Retinal pigment epithelial cell (primary cell): ENCODE results near the gene PRRT1.

Experiments
- DNase-seq: peaks from one replicate; pipeline ENCODE4 v3.0.0-alpha.2; 2010; ENCODE audit warnings: low read depth
- H3K4me3 ChIP-seq: 2 replicates; pipeline ENCODE4 v1.5.1; 2011; ENCODE audit warnings: mild to moderate bottlenecking, low read length, control low read depth, moderate library complexity
- TF ChIP-seq, protein P1 (sequence below): conservative IDR thresholded peaks from 2 replicates; pipeline ENCODE4 v1.5.1; 2011; ENCODE audit warnings: low read depth, low read length, control low read depth, inconsistent platforms

PRRT1 gene

DNA sequence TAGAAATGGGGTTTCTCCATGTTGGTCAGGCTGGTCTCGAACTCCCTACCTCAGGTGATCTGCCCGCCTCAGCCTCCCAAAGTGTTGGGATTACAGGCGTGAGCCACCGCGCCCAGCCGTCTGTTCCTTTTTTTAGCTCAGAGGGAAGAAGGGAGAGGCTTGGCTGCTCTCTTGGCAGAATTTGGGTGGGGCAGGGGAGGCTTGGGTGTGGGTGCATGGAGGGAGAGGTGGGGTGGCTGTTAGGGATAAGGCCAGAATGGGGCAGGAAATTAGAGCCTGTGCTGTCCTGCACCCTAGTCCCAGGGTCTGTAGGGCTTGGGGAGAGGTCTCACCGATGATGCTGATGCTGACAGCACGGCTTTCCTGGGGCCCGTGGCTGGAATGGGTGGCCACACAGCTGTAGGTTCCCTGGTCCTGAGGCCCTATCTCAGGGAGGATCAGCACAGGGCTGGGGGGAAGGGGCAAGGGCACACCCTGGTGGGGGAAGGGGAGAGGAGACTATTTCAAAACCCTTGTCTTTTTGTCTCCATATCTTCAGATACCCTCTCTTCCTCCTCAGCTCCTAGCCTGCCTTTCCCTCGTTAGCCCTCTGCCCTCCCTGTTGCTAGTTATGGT is 30.3 kb upstream of the PRRT1 start:
- DNase-seq, result no peak
- H3K4me3 ChIP-seq, result no peak overlapping the region
- TF ChIP-seq, protein P1, sequence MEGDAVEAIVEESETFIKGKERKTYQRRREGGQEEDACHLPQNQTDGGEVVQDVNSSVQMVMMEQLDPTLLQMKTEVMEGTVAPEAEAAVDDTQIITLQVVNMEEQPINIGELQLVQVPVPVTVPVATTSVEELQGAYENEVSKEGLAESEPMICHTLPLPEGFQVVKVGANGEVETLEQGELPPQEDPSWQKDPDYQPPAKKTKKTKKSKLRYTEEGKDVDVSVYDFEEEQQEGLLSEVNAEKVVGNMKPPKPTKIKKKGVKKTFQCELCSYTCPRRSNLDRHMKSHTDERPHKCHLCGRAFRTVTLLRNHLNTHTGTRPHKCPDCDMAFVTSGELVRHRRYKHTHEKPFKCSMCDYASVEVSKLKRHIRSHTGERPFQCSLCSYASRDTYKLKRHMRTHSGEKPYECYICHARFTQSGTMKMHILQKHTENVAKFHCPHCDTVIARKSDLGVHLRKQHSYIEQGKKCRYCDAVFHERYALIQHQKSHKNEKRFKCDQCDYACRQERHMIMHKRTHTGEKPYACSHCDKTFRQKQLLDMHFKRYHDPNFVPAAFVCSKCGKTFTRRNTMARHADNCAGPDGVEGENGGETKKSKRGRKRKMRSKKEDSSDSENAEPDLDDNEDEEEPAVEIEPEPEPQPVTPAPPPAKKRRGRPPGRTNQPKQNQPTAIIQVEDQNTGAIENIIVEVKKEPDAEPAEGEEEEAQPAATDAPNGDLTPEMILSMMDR, result no peak

DNA sequence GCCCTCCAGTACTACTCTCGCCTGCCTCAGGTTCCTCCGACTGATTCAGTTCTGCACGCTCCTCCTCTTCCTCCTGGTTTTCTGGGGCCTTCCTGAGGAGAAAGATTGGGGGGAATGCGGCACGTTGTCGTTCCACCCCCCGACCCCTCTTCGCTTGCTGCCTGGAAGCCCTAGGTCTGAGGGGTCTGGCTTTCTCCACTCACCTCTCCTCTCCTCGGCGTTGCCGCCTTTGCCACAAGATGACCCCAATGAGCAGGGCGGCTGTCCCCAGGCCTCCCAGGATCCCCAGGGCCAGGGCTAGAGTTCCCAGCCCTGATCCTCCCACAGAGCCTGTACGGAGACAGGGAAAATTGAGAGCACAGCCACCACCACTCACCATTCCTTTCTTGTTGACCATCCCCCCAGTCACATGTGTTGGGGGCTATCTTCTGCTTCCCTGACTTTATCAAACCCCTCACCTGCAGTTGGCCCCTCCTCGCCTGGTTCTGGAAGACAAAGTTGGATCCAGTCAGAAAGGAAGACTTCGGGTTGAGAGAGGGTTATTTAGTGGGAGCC is 29.5 kb upstream of the PRRT1 start:
- H3K4me3 ChIP-seq, result no peak overlapping the region
- DNase-seq, result no peak
- TF ChIP-seq, protein P1, result no peak

DNA sequence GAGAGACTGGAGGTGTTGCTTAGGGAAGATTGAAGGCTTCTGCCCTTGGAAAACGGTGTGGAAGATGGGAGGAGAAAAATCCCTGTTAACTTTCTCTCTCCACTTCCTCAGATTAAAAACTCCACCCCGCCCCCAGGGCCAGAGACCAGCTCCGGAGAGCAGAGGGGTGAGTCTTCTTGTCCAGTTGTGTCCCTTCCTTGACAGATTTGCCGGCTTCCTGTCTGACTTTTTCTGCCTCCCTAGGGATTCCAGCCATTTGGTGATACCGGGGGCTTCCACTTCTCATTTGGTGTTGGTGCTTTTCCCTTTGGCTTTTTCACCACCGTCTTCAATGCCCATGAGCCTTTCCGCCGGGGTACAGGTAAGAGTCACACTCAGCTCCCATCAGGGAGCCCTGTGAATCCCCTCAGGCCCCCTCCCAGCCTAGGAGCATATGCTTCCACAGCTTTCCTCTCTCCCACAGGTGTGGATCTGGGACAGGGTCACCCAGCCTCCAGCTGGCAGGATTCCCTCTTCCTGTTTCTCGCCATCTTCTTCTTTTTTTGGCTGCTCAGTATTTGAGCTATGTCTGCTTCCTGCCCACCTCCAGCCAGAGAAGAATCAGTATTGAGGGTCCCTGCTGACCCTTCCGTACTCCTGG is 28.1 kb upstream of the PRRT1 start:
- H3K4me3 ChIP-seq, result no peak overlapping the region
- no peak for DNase-seq
- TF ChIP-seq, protein P1, result no peak

DNA sequence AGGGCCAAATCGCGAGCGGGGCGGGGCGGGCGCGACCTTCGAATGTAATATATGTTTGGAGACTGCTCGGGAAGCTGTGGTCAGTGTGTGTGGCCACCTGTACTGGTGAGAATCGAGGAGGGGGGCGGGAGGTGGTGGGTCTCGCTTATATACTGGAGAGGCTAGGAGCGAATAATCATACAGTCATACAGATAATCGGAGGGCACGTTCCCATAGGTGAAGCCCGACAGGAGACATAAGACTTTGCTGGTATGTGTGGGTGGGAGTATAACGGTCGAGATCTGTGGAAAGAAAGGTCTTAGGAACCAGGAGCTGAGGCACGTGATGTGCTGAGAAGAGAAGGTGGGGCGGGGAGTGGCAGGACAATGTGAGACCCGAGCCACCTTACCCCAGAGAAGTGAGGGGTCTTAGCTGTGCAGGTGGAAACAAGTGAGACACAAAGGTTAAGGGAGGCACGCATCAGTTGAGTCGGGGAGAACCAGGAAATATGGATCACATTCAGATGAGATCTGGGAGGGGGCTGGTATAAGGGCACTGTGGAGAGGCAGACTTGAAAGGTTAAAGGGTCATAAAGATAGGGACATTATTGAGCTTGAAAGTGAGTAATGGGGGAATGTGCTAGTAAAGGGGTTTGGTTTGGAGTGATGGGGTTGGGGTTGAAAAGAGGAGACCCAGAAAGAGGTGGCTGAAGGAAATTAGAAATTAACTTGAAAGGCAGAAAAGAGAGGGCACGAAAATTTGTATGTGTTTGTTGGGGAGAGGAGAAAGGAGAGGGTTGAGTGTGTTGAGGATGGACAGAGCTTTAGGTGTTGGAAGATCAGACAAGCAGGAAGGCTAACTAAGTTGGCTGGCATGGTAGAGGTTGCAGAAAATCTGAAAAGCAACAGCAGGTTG is 27.1 kb upstream of the PRRT1 start:
- DNase-seq, result no peak
- H3K4me3 ChIP-seq, result peak overlapping the region; percentile 95
- TF ChIP-seq, protein P1, result no peak

DNA sequence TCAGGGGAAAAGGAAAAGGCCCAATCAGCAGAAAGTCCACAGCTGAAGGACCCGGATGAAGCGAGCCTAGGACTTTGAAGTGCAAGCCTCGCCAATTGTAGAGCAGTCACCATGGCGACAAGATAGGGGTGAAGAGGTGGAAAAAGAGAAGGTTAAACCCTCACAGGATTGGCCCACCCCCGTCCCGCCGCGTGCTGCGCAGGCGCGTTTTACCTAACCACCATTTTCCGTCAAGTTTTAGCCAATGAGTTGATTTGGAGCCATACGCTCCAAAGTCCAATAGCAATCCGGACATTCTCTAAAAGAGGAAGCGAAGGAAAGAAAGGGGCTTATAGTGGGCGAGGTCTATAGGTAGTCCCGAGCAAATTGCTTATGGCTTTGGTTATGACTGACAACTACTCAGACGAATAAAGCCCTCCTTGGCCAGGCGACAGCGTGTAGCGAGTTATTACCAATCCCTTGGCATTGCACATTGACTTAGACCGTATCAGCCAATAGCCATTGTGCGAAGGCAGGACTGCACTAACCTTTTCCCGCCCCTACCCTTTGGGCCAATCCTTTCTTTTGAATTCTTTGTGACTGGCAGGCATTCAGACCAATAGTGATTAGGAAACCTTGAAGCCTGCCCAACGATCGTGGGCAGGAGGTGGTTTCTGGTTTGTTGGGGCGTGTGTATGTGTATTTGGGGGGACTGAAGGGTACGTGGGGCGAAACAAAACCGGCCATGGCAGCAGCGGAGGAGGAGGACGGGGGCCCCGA is 26.2 kb upstream of the PRRT1 start, which contains the start of gene RNF5:
Gene RNF5, plus strand, starts transcription at position 618 of the 759 bp plus-strand sequence. Its CDS starts 107 bp downstream, at position 725.
- TF ChIP-seq, protein P1, result no peak
- H3K4me3 ChIP-seq, result peak within 1 kb of the TSS; percentile 95
- DNase-seq, result peak; percentile 100

DNA sequence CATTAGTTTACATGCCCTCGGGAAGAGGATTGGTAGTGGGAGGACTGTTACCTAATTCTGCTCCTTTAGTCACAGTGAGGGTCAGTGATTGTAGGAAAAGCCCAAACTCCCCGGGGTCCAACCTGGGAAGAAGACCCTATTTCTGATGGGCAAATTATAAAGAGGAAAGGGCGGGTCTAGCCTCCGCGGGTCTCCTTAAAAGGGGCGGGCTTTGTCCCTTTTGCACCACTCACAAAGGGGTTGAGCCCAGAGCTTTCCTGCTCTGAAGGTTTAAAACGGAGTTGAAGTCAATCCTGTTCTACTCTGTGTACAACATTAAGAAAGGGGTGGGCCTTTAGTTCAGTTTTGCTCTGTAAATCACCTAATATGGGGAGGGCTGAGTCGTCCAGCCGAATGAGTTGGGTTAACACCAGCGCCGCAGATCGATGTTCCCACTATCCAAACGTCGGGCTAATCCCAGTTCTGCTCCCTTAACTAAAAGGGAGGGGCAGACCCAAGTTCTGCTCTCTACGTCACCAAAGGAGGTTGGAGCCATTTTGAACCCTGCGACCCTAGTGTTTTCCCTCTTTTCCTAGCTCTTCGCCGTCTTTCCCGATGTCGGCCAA is 25.5 kb upstream of the PRRT1 start:
- DNase-seq, result no peak
- TF ChIP-seq, protein P1, result no peak
- H3K4me3 ChIP-seq, result peak overlapping the region; percentile 95
